Kidney (tissue), 14 donors: ENCODE results near the gene IQCB1. TPM values are rescaled to one million over a fixed set of nuclear protein-coding genes. Genes with fewer than 3 reads are reported as not detected.
A peak's percentile ranks its signal among the peaks of the same experiment; 100 is the strongest.
"Not testable (repeated sequence)": the region's sequence is repeated elsewhere in the genome, so short reads cannot be mapped to it uniquely, and the experiment has no call there.

Source experiments
- DNase-seq, 5 donors: peaks; one replicate each; pipeline ENCODE4 v3.0.0-alpha.2; 2013 to 2020
- FAIRE-seq: peaks from 2 replicates; lab custom pipeline; 2012; peaks lifted over from hg19 to GRCh38; lab: Jason Lieb, UNC
- H3K27ac ChIP-seq, 2 donors: one replicate each; pipeline ENCODE4 v1.7.0; 2013; ENCODE audit warnings: low read depth in 2 of 2, low read length in 2 of 2, inconsistent platforms in 1 of 2
- H3K27me3 ChIP-seq: one replicate; pipeline ENCODE4 v1.7.1; 2013; ENCODE audit warnings: low read length, inconsistent platforms; ENCODE audit not compliant: control insufficient read depth, insufficient read depth
- H3K36me3 ChIP-seq, 3 donors: one replicate each; pipeline versions ENCODE4 v1.7.0 to v1.7.1; 2013; ENCODE audit warnings: low read length in 3 of 3, control low read depth in 1 of 3, inconsistent platforms in 1 of 3; ENCODE audit not compliant: insufficient read depth in 3 of 3, control insufficient read depth in 2 of 3
- H3K4me1 ChIP-seq, 3 donors: one replicate each; pipeline versions ENCODE4 v1.7.0 to v1.7.1; 2013; ENCODE audit warnings: low read length in 3 of 3, inconsistent platforms in 1 of 3, low read depth in 1 of 3; ENCODE audit not compliant: control insufficient read depth in 2 of 3, insufficient read depth in 2 of 3
- H3K4me3 ChIP-seq, 3 donors: one replicate each; pipeline versions ENCODE4 v1.7.0 to v1.8.1; 2013; ENCODE audit warnings: low read length in 3 of 3, control low read depth in 1 of 3, inconsistent platforms in 1 of 3
- H3K9ac ChIP-seq, 3 donors: one replicate each; pipeline versions ENCODE4 v1.7.0 to v1.7.1; 2013; ENCODE audit warnings: low read length in 3 of 3, control low read depth in 1 of 3, inconsistent platforms in 1 of 3
- H3K9me3 ChIP-seq, 3 donors: one replicate each; pipeline versions ENCODE4 v1.7.0 to v1.7.1; 2013; ENCODE audit warnings: low read length in 3 of 3, control low read depth in 1 of 3, inconsistent platforms in 1 of 3; ENCODE audit not compliant: control insufficient read depth in 2 of 3, insufficient read depth in 1 of 3
- intact Hi-C: fragments of 100-400 bp; cut with DNase I; formaldehyde crosslinking; loops from one replicate; pipeline ENCODE4 v1.11.1; 2022
- polyA plus RNA-seq: library from polyadenylated mRNA; stranded (reverse); fragments of 350-450 nt; fragmentation: Illumina TruSeq; extraction: RNeasy Lipid Tissue Mini Kit (QIAGEN cat#74804); gene quantifications from one replicate; pipeline ENCODE4 v1.2.3, GENCODE V29; 2014; ENCODE audit warnings: low read depth, low replicate concordance; ENCODE audit not compliant: insufficient read depth
- total RNA-seq: library from RNA; stranded (reverse); fragmentation: NEBNext Ultra II Directional; extraction: Animal tissue kit (Norgen Biotek cat#: 25700); gene quantifications from one replicate; pipeline ENCODE4 v1.2.1, GENCODE V29; 2021
- TF ChIP-seq, protein P1 (sequence below): IDR thresholded peaks from 3 replicates; pipeline ENCODE4 v1.5.1; 2012; ENCODE audit warnings: mild to moderate bottlenecking, moderate library complexity, borderline replicate concordance; ENCODE audit not compliant: insufficient read depth; ENCODE audit errors: extremely low read depth
- donor health status: control.
- donor health status: control.
- donor health status: control.
- donor health status: control.
- donor health status: control.
- donor health status: DM: yes; HTN: yes; CAD: no.
- donor health status: Normal renal cell carcinoma (clear cell type).

Gene IQCB1
- total and polyA plus RNA-seq, 2 donors from 2014 or later, result 12.9 to 16.9 TPM

DNA sequence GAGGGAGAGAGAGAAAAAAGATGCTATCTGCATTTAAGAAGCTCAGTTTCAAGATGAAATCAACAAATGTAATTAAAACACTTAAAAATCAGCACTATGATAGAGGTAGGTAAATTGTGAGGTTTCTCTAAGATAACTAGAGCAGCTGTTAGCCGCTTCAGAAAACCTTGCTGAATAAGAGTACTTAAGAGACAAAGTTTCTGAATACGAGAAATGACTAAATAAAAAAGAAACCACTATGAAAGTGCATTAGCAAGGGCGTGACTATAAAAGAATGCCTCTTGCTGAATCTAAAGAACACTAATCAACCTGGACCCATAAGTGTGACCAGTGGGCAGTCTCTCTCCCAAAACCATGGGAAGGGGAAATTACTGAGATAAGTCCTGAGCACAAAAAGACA lies 41.8 kb downstream of the IQCB1 start:
- Histone ChIP-seq H3K9ac (no peak overlapping the region), H3K27me3 (no peaks in the 10 kb centered on the region), H3K4me3 (no peak overlapping the region), H3K9me3 (no peaks in the 10 kb centered on the region), H3K4me1 (no peaks in the 10 kb centered on the region), H3K36me3 (peaks cover 3 to 5% (median 5%) of the 10 kb centered on the region in 3 donors), H3K27ac (no peak overlapping the region)
- no peak for DNase-seq
- TF ChIP-seq, protein P1, sequence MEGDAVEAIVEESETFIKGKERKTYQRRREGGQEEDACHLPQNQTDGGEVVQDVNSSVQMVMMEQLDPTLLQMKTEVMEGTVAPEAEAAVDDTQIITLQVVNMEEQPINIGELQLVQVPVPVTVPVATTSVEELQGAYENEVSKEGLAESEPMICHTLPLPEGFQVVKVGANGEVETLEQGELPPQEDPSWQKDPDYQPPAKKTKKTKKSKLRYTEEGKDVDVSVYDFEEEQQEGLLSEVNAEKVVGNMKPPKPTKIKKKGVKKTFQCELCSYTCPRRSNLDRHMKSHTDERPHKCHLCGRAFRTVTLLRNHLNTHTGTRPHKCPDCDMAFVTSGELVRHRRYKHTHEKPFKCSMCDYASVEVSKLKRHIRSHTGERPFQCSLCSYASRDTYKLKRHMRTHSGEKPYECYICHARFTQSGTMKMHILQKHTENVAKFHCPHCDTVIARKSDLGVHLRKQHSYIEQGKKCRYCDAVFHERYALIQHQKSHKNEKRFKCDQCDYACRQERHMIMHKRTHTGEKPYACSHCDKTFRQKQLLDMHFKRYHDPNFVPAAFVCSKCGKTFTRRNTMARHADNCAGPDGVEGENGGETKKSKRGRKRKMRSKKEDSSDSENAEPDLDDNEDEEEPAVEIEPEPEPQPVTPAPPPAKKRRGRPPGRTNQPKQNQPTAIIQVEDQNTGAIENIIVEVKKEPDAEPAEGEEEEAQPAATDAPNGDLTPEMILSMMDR, result no peak
- intact Hi-C loops, result no loop called here
- no peak for FAIRE-seq

- H3K36me3 ChIP-seq, result peaks cover under 1 to 6% (median 5%) of the 10 kb centered on the region in 3 donors
- H3K9ac ChIP-seq, result no peak overlapping the region
- FAIRE-seq, result no peak
- no peak for DNase-seq
- intact Hi-C loops, result no loop called here
- no peaks in the 10 kb centered on the region for H3K27me3 ChIP-seq
- TF ChIP-seq, protein P1, result no peak
- no peak overlapping the region for H3K27ac ChIP-seq
- H3K9me3 ChIP-seq, result no peaks in the 10 kb centered on the region
- H3K4me1 ChIP-seq, result no peaks in the 10 kb centered on the region
- H3K4me3 ChIP-seq, result no peak overlapping the region
Observed at GRCh38 chr3:121786485-121786884, 48.4 kb downstream of the IQCB1 start.

DNA sequence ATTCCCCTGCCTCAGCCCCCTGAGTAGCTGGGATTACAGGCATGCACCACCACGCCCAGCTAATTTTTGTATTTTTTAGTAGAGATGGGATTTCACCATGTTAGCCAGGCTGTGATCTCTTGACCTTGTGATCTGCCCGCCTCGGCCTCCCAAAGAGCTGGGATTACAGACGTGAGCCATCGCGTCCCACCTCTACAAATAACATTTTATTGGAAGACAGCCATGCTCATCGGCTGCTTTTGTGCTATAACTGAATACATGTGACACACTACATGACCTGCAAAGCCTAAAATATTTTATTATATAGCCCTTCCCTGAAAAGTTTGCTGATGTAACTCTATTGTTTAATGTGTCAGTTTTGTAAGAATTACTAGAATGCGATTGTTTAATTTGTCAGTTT lies 52.1 kb downstream of the IQCB1 start:
- H3K27ac ChIP-seq, intact Hi-C loops, H3K27me3 ChIP-seq, H3K9me3 ChIP-seq, H3K4me3 ChIP-seq, H3K9ac ChIP-seq, FAIRE-seq, H3K4me1 ChIP-seq: not testable (repeated sequence)
- DNase-seq, result peak in 1 of 5 donors; percentile 27
- peaks cover 4 to 17% (median 12%) of the 10 kb centered on the region in 3 donors for H3K36me3 ChIP-seq

GRCh38 chr3:121781611-121782010 lies 53.2 kb downstream of the IQCB1 start:
- intact Hi-C loops, result no loop called here
- DNase-seq, result no peak
- no peak overlapping the region for H3K9ac ChIP-seq
- peak overlapping the region in 1 of 3 donors; percentile 18 for H3K4me3 ChIP-seq
- H3K4me1 ChIP-seq, result no peaks in the 10 kb centered on the region
- FAIRE-seq, result no peak
- H3K36me3 ChIP-seq, result peaks cover 4 to 23% (median 12%) of the 10 kb centered on the region in 3 donors
- no peaks in the 10 kb centered on the region for H3K9me3 ChIP-seq
- H3K27ac ChIP-seq, result no peak overlapping the region
- TF ChIP-seq, protein P1, result no peak
- H3K27me3 ChIP-seq, result no peaks in the 10 kb centered on the region

- peaks cover 0 to 29% (median 10%) of the 10 kb centered on the region in 3 donors for H3K36me3 ChIP-seq
- DNase-seq, result not testable (repeated sequence)
Observed at GRCh38 chr3:121775095-121775494, 59.8 kb downstream of the IQCB1 start.

More at GRCh38 chr3:121775095-121775494, 59.8 kb downstream of the IQCB1 start:
- H3K4me3 ChIP-seq, H3K27me3 ChIP-seq, H3K9ac ChIP-seq, H3K4me1 ChIP-seq, H3K9me3 ChIP-seq, FAIRE-seq, intact Hi-C loops, H3K27ac ChIP-seq: not testable (repeated sequence)
